GM19099 (cell line): ENCODE data around the gene GPANK1.
A peak's percentile ranks its signal among the peaks of the same experiment; 100 is the strongest.

Experiments used
- POLR2A ChIP-seq: IDR thresholded peaks from 3 replicates; pipeline ENCODE4 v1.6.1; 2011; ENCODE audit warnings: low read depth; ENCODE audit not compliant: insufficient read length; ENCODE audit errors: extremely low read depth

The GPANK1 gene

GRCh38 chr6:31622684-31623091 lies 42.1 kb downstream of the GPANK1 start:
- TF ChIP-seq POLR2A = no peak

DNA sequence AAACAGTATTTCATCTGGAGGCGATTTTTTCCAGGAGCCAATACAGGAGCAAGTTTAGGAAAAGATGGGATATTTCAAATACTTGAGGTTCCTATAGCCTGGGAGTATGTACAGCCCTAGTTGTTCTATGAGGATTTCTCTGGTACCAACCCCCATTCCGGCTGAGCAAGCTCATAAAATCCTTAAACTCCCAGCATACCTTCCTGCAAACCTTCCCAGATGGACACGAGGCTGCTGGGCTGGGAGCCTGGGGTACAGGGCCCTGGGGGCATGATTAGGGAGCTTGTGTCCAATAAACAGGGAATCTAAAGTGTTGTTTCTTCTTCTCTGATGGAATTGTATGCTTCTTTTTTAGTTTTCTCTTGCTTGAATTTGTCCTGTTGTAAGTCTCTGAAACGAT lies 42.8 kb downstream of the GPANK1 start:
- TF ChIP-seq POLR2A = no peak

DNA sequence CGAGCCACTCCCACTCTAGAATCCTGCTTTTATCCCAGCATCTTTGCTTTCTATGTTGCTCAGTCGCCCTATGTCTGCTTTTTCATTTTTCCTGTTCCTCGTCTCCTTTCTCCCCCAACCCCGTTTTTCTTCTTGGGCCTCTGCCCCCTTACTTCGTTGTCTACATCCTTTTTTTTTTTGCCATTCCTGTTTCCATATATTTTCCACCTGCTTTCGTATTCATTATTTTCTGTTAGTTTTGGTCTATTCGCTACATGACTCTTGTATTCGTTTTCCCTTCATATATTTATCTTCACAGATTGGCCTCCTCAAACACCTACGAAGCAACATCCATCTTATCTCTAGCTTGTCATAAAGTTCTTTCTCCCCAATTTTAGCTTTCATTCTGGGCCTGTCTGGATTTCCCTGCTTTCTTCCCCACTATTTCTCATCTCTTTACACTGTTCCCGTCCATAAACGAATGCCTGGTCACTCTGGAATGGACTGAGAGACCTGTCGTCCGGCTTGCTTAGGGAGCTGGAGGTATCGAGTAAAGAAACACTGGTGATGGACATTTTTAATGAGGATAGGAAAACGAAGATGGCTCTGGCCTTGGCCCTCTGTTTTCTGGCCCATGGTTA lies 43.4 kb downstream of the GPANK1 start:
- no peak for TF ChIP-seq POLR2A

- peak; percentile 69 for TF ChIP-seq POLR2A
Measured at GRCh38 chr6:31620586-31621319, 44.0 kb downstream of the GPANK1 start, which contains the start of gene PRRC2A. Gene PRRC2A (plus strand): TSS chr6:31620715. CDS start chr6:31622790, 2,075 bp downstream.

- peak; percentile 86 for TF ChIP-seq POLR2A
Measured at GRCh38 chr6:31619805-31620585, 44.8 kb downstream of the GPANK1 start.

DNA sequence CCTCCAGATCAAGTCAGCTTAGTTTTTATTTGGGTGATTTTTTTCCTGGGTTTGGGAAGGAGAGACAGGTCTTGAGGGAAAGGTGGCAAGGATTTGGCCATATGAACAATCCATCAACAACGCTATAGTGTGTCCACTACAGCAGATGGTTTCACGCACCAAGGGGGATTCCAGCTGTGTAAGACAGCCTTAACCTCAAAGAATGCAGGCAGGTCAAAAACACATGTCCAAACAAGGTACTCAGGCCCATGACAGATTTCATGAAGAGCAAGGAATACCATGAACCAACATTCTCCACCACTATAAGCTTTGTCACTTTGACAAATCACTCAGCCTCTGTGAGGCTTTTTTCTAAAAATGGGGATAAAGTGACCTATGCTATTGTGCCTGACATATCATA lies 47.8 kb downstream of the GPANK1 start:
- TF ChIP-seq POLR2A = no peak

DNA sequence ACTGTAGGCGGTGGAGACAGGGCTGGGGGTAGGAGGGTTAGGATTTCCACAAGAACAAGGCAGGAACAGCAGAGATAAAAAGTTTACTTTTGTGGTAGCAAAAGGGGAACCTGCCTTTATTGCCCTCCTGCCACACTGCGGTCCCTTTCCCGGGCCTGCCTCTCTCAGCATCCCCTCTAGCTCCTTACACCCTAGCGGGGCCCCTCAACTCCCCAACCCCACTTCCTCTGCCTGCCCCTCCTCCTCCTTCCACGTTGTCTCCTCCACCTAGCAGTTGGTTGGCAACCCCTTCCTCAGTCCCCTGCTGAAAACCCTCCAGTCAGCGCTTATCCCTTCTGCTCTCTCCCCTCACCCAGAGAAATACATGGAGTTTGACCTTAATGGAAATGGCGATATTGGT lies 49.0 kb downstream of the GPANK1 start:
- TF ChIP-seq POLR2A = no peak

- TF ChIP-seq POLR2A = no peak
Measured at GRCh38 chr6:31614684-31615578, 49.9 kb downstream of the GPANK1 start, which contains the start of gene AIF1. Gene AIF1 (plus strand): TSS chr6:31615234. CDS start chr6:31615330, 96 bp downstream.

DNA sequence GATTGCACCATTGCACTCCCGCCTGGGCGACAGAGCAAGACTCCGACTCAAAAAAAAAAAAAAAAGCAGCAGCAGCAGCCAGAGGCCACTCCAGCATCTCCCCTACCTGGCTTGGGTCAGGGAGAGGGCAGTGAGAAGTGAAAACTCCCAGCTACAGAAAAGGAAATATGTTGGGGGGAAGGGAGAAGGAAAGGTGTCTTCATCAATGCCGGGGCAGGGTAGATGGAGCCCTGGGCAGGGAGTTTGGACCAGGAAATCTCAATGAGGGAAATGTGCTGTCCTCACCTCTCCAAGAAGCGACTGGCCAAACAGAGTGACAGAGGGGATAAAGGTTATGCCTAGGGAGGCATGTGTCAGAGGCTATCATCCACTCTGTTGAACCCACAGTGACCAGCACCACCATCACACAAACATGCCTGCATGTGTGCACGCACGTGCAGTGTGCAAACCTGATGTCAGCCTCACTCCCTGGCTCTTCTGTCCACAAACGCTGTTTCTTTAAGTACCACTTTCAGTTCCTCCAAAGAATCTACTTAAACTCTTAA lies 50.6 kb downstream of the GPANK1 start:
- peak; percentile 30 for TF ChIP-seq POLR2A
